Measurements from ENCODE around the gene AP1S2. TPM values are rescaled to one million over a fixed set of nuclear protein-coding genes. Genes with fewer than 3 reads are reported as not detected.
A peak's percentile ranks its signal among the peaks of the same experiment; 100 is the strongest.

The AP1S2 gene
- polyA plus RNA-seq, 1 donor (not counting 4 experiments of a cell fraction or from before 2014, with no cell fraction given): 15.0 TPM

GRCh38 chrX:15849555-15849954 is 5.1 kb downstream of the AP1S2 start:
- Histone ChIP-seq H3K27ac (ENCODE audit: control insufficient read depth, insufficient read depth, low read length) (no peak overlapping the region), H4K20me1 (ENCODE audit: control insufficient read depth, extremely low read depth, insufficient read depth, low read length) (no peaks in the 10 kb centered on the region), H3K36me3 (ENCODE audit: control insufficient read depth in 2 of 2, extremely low read depth in 1 of 2, insufficient read depth in 2 of 2, low read length in 2 of 2) (no peaks in the 10 kb centered on the region), H2AFZ (ENCODE audit: control insufficient read depth, low read length) (no peak overlapping the region), H3K9ac (ENCODE audit: control insufficient read depth, extremely low read depth, insufficient read depth, low read length) (no peak overlapping the region), H3K9me1 (ENCODE audit: control insufficient read depth, extremely low read depth, insufficient read depth, low read length) (no peaks in the 10 kb centered on the region), H3K27me3 (ENCODE audit: control insufficient read depth, extremely low read depth, insufficient read depth, low read length) (peaks cover 8% of the 10 kb centered on the region), H3K4me3 (ENCODE audit: control insufficient read depth in 2 of 3, extremely low read depth in 1 of 3, insufficient read depth in 2 of 3, low read depth in 1 of 3, low read length in 3 of 3) (no peak overlapping the region), H3K4me1 (ENCODE audit: control insufficient read depth, extremely low read depth, insufficient read depth, low read length) (peaks cover 8% of the 10 kb centered on the region), H3K4me2 (ENCODE audit: control insufficient read depth, extremely low read depth, insufficient read depth, low read depth, low read length) (no peak overlapping the region), H3K9me3 (ENCODE audit: control insufficient read depth, low read depth, low read length) (no peaks in the 10 kb centered on the region), H3K79me2 (ENCODE audit: control insufficient read depth, insufficient read depth, low read length) (no peaks in the 10 kb centered on the region)
- TF ChIP-seq EZH2 (IDR thresholded peaks at IDR 0.05; ENCODE audit: low read length) (no peak), CTCF (optimal IDR thresholded peaks at IDR 0.05 in 1 of 3, IDR thresholded peaks at IDR 0.05 in 1 of 3, conservative IDR thresholded peaks at IDR 0.05 in 1 of 3; ENCODE audit: extremely low read depth in 1 of 3, insufficient read depth in 2 of 3, low read length in 3 of 3) (peak; percentile 20 to 46 (median 34))
- FAIRE-seq (no peak), DNase-seq (ENCODE audit: low read depth, low spot score) (no peak)
- dilution Hi-C loops (cut with MboI; ENCODE audit: extremely low pct_ligation_motif_present, low sequenced_read_pairs): no loop called here

GRCh38 chrX:15848576-15848975 is 6.0 kb downstream of the AP1S2 start:
- Histone ChIP-seq H3K27me3 (ENCODE audit: control insufficient read depth, extremely low read depth, insufficient read depth, low read length) (peaks cover 2% of the 10 kb centered on the region), H3K4me2 (ENCODE audit: control insufficient read depth, extremely low read depth, insufficient read depth, low read depth, low read length) (no peak overlapping the region), H3K9ac (ENCODE audit: control insufficient read depth, extremely low read depth, insufficient read depth, low read length) (no peak overlapping the region), H3K36me3 (ENCODE audit: control insufficient read depth in 2 of 2, extremely low read depth in 1 of 2, insufficient read depth in 2 of 2, low read length in 2 of 2) (no peaks in the 10 kb centered on the region), H3K79me2 (ENCODE audit: control insufficient read depth, insufficient read depth, low read length) (no peaks in the 10 kb centered on the region), H3K4me1 (ENCODE audit: control insufficient read depth, extremely low read depth, insufficient read depth, low read length) (peaks cover 4% of the 10 kb centered on the region), H3K9me3 (ENCODE audit: control insufficient read depth, low read depth, low read length) (no peaks in the 10 kb centered on the region), H3K4me3 (ENCODE audit: control insufficient read depth in 2 of 3, extremely low read depth in 1 of 3, insufficient read depth in 2 of 3, low read depth in 1 of 3, low read length in 3 of 3) (no peak overlapping the region), H3K9me1 (ENCODE audit: control insufficient read depth, extremely low read depth, insufficient read depth, low read length) (no peaks in the 10 kb centered on the region), H2AFZ (ENCODE audit: control insufficient read depth, low read length) (no peak overlapping the region), H3K27ac (ENCODE audit: control insufficient read depth, insufficient read depth, low read length) (no peak overlapping the region), H4K20me1 (ENCODE audit: control insufficient read depth, extremely low read depth, insufficient read depth, low read length) (no peaks in the 10 kb centered on the region)
- DNase-seq (ENCODE audit: low read depth, low spot score): no peak
- FAIRE-seq: no peak
- dilution Hi-C loops (cut with MboI; ENCODE audit: extremely low pct_ligation_motif_present, low sequenced_read_pairs): no loop called here
- TF ChIP-seq EZH2 (IDR thresholded peaks at IDR 0.05; ENCODE audit: low read length) (no peak), CTCF (optimal IDR thresholded peaks at IDR 0.05 in 1 of 3, IDR thresholded peaks at IDR 0.05 in 1 of 3, conservative IDR thresholded peaks at IDR 0.05 in 1 of 3; ENCODE audit: extremely low read depth in 1 of 3, insufficient read depth in 2 of 3, low read length in 3 of 3) (no peak)
